ENCODE data around the gene KYNU. TPM values are rescaled to one million over a fixed set of nuclear protein-coding genes. Genes with fewer than 3 reads are reported as not detected.

The KYNU gene
- total RNA-seq, 1 experiment from 2014 or later: 0.37 TPM

DNA sequence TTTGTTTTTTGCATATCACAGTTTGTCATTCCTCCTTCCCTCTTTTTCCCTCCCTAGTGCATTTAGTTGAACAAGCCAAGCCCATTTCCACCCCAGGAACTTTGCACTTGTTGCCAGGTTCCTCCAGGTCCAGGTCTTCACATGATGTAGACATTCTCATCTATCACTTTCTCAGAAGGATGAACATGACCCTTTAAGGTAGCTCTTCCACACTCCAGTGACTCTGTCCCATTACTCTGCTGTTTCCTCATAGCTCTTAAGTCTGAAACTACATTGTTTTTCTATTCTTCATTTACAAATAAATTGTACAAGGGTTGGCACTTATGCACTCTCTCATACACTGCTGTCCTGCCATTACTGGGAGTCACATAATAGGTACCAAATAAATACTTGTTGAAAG is 6.1 kb downstream of the KYNU start:
- no peak overlapping the region for H3K9ac ChIP-seq (ENCODE audit: extremely low read depth, insufficient read length, low read length)
- H3K4me1 Mint-ChIP-seq: peaks cover 0 to 2% of the 10 kb centered on the region in 2 experiments; a peak in 1 of 4 replicates
- no peaks in the 10 kb centered on the region for H3K79me1 ChIP-seq (ENCODE audit: insufficient read depth, low read depth, low read length, poor library complexity, severe bottlenecking)
- no peak overlapping the region for H3K4ac ChIP-seq (ENCODE audit: low read depth, low read length)
- no peak overlapping the region for H3K23ac ChIP-seq (ENCODE audit: insufficient read length, low read depth, low read length)
- H3K4me1 ChIP-seq (ENCODE audit: insufficient read depth, low read length): no peaks in the 10 kb centered on the region
- H3K56ac ChIP-seq (ENCODE audit: insufficient read length, low read depth, low read length): no peak overlapping the region
- no peak overlapping the region for H4K91ac ChIP-seq (ENCODE audit: insufficient read length, low read depth, low read length)
- H3K27me3 ChIP-seq (ENCODE audit: insufficient read depth, low read length): no peaks in the 10 kb centered on the region
- H3K18ac ChIP-seq (ENCODE audit: insufficient read length, low read depth, low read length): no peak overlapping the region
- no peak overlapping the region for H2BK120ac ChIP-seq (ENCODE audit: low read depth, low read length, poor library complexity, severe bottlenecking)
- no peak overlapping the region for H2AK5ac ChIP-seq (ENCODE audit: insufficient read length, low read length)
- no peak overlapping the region for H4K8ac ChIP-seq (replicated peaks; ENCODE audit: insufficient read length, low read depth, low read length)
- H3K27ac ChIP-seq (ENCODE audit: insufficient read length, low read depth, low read length): no peak overlapping the region
- no peak overlapping the region for H3K14ac ChIP-seq (ENCODE audit: insufficient read depth, low read length)
- no peak overlapping the region for H4K5ac ChIP-seq (ENCODE audit: insufficient read length, low read depth, low read length)
- H2AFZ ChIP-seq (ENCODE audit: low read length): no peak overlapping the region
- no peak overlapping the region for H3K4me2 ChIP-seq (ENCODE audit: insufficient read depth, insufficient read length, low read length)
- no peak overlapping the region for H2BK5ac ChIP-seq (ENCODE audit: insufficient read length, low read length)
- no peak overlapping the region for H3K4me3 Mint-ChIP-seq
- no peaks in the 10 kb centered on the region for H3K79me2 ChIP-seq (ENCODE audit: insufficient read depth, low read length)
- H4K20me1 ChIP-seq (ENCODE audit: control insufficient read depth, insufficient read depth, insufficient read length): no peaks in the 10 kb centered on the region
- no peak overlapping the region for H3K27ac Mint-ChIP-seq
- TF ChIP-seq, protein P1, sequence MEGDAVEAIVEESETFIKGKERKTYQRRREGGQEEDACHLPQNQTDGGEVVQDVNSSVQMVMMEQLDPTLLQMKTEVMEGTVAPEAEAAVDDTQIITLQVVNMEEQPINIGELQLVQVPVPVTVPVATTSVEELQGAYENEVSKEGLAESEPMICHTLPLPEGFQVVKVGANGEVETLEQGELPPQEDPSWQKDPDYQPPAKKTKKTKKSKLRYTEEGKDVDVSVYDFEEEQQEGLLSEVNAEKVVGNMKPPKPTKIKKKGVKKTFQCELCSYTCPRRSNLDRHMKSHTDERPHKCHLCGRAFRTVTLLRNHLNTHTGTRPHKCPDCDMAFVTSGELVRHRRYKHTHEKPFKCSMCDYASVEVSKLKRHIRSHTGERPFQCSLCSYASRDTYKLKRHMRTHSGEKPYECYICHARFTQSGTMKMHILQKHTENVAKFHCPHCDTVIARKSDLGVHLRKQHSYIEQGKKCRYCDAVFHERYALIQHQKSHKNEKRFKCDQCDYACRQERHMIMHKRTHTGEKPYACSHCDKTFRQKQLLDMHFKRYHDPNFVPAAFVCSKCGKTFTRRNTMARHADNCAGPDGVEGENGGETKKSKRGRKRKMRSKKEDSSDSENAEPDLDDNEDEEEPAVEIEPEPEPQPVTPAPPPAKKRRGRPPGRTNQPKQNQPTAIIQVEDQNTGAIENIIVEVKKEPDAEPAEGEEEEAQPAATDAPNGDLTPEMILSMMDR (conservative IDR thresholded peaks at IDR 0.05): no peak
- H2BK12ac ChIP-seq (ENCODE audit: insufficient read length, low read depth, low read length): no peak overlapping the region
- DNase-seq: no peak
- peaks cover 0 to 2% of the 10 kb centered on the region in 2 experiments; a peak in 2 of 5 replicates for H3K9me3 Mint-ChIP-seq
- no peaks in the 10 kb centered on the region for H3K23me2 ChIP-seq (ENCODE audit: insufficient read length, low read depth, low read length, poor library complexity, severe bottlenecking)
- H2BK15ac ChIP-seq (ENCODE audit: low read depth, low read length): no peak overlapping the region
- no peak overlapping the region for H3T11ph ChIP-seq (ENCODE audit: low read length)
- H3K9me3 ChIP-seq (ENCODE audit: control insufficient read depth, low read depth, low read length): no peaks in the 10 kb centered on the region
- H3K27me3 Mint-ChIP-seq (ENCODE audit: low read depth): no peaks in the 10 kb centered on the region
- H2BK20ac ChIP-seq (ENCODE audit: low read depth, low read length, poor library complexity, severe bottlenecking): no peak overlapping the region
- H3K36me3 Mint-ChIP-seq (ENCODE audit: insufficient read depth in 1 of 3, low read depth in 3 of 3): peaks cover 0 to 4% (median 2%) of the 10 kb centered on the region in 3 experiments; a peak in 3 of 7 replicates

Data from H9 (cell line).